ENCODE results near the gene XIRP1.

Gene XIRP1

DNA sequence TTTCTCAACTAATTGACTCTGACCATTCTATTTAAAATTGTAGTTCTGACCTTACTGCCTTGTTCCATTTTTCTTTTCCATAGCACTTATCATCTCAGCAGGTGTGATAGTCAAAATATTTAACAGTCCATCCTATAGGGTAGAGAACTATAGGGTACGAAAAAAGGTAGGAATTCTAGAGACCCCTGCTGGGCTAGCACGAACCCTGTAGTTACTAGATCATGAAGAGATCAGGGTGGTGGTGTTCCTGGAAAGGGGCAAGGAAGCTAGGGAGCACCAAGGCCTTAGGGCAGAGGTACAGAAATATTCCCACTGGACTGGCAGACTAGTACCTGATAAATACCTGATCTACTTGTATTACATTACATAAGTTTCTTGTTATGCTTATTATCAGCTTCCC is 31.9 kb upstream of the XIRP1 start:
- no peak for TF ChIP-seq SIN3A (IDR thresholded peaks at IDR 0.05; ENCODE audit: borderline replicate concordance, insufficient read depth, low read length)

DNA sequence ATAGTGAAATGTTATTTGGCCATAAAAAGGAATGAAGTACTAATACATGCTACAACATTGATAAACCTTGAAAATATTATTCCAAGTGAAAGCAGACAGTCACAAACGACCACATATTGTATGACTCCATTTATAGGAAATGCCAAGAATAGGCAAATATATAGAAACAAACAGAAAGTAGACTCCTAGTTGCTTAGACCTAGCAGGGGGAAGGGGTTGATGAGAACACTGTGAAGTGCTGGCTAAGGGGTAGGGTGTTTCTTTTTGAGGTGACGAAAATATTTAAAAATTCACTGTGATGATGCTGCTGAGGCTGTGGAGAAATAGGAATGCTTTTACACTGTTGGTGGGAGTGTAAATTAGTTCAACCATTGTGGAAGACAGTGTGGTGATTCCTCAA is 30.5 kb upstream of the XIRP1 start:
- TF ChIP-seq, protein P1, sequence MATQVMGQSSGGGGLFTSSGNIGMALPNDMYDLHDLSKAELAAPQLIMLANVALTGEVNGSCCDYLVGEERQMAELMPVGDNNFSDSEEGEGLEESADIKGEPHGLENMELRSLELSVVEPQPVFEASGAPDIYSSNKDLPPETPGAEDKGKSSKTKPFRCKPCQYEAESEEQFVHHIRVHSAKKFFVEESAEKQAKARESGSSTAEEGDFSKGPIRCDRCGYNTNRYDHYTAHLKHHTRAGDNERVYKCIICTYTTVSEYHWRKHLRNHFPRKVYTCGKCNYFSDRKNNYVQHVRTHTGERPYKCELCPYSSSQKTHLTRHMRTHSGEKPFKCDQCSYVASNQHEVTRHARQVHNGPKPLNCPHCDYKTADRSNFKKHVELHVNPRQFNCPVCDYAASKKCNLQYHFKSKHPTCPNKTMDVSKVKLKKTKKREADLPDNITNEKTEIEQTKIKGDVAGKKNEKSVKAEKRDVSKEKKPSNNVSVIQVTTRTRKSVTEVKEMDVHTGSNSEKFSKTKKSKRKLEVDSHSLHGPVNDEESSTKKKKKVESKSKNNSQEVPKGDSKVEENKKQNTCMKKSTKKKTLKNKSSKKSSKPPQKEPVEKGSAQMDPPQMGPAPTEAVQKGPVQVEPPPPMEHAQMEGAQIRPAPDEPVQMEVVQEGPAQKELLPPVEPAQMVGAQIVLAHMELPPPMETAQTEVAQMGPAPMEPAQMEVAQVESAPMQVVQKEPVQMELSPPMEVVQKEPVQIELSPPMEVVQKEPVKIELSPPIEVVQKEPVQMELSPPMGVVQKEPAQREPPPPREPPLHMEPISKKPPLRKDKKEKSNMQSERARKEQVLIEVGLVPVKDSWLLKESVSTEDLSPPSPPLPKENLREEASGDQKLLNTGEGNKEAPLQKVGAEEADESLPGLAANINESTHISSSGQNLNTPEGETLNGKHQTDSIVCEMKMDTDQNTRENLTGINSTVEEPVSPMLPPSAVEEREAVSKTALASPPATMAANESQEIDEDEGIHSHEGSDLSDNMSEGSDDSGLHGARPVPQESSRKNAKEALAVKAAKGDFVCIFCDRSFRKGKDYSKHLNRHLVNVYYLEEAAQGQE (IDR thresholded peaks at IDR 0.05; ENCODE audit: insufficient read depth in 1 of 2, low read depth in 2 of 2, low read length in 2 of 2): no peak
- TF ChIP-seq TAF1 (IDR thresholded peaks at IDR 0.05; ENCODE audit: borderline replicate concordance, insufficient read depth, low read length): no peak
- TF ChIP-seq POLR2AphosphoS5 (IDR thresholded peaks at IDR 0.05; ENCODE audit: low read depth, low read length): no peak
- no peak for TF ChIP-seq SIN3A (IDR thresholded peaks at IDR 0.05; ENCODE audit: borderline replicate concordance, insufficient read depth, low read length)
- TF ChIP-seq FOXP2 (optimal IDR thresholded peaks at IDR 0.05; ENCODE audit: borderline replicate concordance, extremely low read depth, extremely low read length, insufficient read depth): no peak

DNA sequence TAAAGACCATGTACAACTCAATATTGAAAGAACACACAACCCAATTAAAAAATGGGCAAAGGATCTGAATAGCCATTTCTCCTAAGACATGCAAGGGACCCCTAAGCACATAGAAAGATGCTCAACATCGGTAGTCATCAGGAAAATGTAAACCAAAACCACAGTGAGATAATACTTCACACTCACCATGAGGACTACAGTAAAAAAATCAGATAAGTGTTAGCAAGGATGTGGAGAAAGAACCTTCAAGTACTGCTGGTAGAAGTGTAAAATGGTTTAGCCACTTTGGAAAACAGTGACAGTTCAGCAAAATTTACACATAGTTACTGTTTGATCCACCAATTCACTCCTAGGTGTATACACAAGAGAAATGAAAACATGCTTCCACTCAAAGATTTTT is 30.1 kb upstream of the XIRP1 start:
- TF ChIP-seq POLR2AphosphoS5 (IDR thresholded peaks at IDR 0.05; ENCODE audit: low read depth, low read length): no peak
- TF ChIP-seq, protein P1 (IDR thresholded peaks at IDR 0.05; ENCODE audit: insufficient read depth in 1 of 2, low read depth in 2 of 2, low read length in 2 of 2): no peak
- TF ChIP-seq TAF1 (IDR thresholded peaks at IDR 0.05; ENCODE audit: borderline replicate concordance, insufficient read depth, low read length): no peak
- no peak for TF ChIP-seq FOXP2 (optimal IDR thresholded peaks at IDR 0.05; ENCODE audit: borderline replicate concordance, extremely low read depth, extremely low read length, insufficient read depth)
- no peak for TF ChIP-seq SIN3A (IDR thresholded peaks at IDR 0.05; ENCODE audit: borderline replicate concordance, insufficient read depth, low read length)

DNA sequence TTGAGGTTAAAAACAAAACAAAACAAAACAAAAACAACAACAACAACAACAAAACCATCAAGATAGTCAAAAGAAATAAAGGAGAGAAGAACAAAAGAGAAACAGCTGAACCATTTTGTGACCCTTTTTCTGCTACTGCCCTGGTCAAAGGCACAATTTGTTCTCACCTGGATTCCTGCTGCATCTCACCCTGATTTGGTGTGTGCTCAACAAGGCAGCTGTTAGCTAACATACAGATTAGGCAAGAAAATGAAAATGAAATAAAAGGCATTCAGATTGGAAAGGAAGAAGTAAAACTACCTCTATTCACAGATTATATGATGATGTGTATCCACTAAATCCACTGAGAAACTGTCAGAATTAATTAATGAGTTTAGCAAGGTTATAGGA is 28.7 kb upstream of the XIRP1 start:
- TF ChIP-seq SIN3A (IDR thresholded peaks at IDR 0.05; ENCODE audit: borderline replicate concordance, insufficient read depth, low read length): no peak
- TF ChIP-seq POLR2AphosphoS5 (IDR thresholded peaks at IDR 0.05; ENCODE audit: low read depth, low read length): no peak
- TF ChIP-seq FOXP2 (optimal IDR thresholded peaks at IDR 0.05; ENCODE audit: borderline replicate concordance, extremely low read depth, extremely low read length, insufficient read depth): no peak
- TF ChIP-seq, protein P1 (IDR thresholded peaks at IDR 0.05; ENCODE audit: insufficient read depth in 1 of 2, low read depth in 2 of 2, low read length in 2 of 2): no peak
- no peak for TF ChIP-seq TAF1 (IDR thresholded peaks at IDR 0.05; ENCODE audit: borderline replicate concordance, insufficient read depth, low read length)

DNA sequence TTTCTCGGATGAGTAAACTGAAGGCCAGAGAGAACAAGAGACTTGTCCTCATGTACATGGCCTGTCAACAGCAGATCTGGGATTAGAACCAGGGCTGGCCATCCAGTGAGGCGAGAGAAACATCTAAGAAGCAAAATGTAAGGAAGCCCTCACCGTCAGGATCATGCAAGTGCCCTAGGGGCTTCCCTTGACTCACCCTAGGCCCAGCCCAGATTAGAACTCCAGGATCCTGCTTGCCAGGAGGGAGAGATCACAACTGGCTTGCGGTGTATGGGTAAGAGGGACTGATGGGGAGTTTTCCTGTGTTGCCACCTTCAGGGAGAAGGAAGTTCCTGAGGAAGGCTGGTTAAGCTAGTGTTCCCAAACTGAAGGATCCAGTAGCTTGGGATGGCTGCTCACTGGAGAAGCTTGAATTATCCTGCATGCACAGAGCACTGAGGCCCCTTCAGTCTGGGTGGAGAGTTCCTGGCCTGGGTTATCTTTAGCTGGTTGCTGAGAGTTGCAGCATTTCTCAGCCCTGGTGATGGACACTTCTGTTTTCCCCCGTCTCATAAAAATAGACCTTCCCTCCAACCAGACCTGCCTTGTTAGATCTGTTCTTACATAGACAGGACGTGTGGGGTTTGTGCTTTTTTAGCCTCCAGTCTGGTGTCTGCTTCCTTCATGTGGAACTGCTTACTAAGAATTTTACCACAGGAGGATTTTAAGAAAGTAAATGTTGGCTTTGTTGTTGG is 28.2 kb upstream of the XIRP1 start:
- TF ChIP-seq SIN3A (IDR thresholded peaks at IDR 0.05; ENCODE audit: borderline replicate concordance, insufficient read depth, low read length): no peak
- no peak for TF ChIP-seq TAF1 (IDR thresholded peaks at IDR 0.05; ENCODE audit: borderline replicate concordance, insufficient read depth, low read length)

DNA sequence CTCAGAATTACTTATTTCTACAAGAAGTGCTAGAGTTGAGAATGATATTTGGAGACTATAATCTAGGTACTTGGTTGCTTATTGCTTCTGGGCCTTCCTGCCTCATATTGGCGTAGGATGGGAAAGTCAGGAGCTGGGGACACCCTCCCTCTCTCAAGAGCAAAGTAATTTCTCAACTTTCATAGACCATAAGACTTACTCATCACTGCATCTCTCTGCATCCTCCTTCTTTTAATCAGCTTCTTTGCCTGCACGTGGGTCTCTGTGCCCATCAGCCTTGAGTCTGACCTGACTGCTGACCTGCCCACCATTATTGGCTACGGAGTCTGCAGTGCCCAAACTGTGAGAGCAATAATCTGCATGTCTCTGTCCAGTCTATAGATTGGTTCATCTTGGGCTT is 27.3 kb upstream of the XIRP1 start:
- no peak for TF ChIP-seq FOXP2 (optimal IDR thresholded peaks at IDR 0.05; ENCODE audit: borderline replicate concordance, extremely low read depth, extremely low read length, insufficient read depth)
- TF ChIP-seq SIN3A (IDR thresholded peaks at IDR 0.05; ENCODE audit: borderline replicate concordance, insufficient read depth, low read length): no peak
- TF ChIP-seq POLR2AphosphoS5 (IDR thresholded peaks at IDR 0.05; ENCODE audit: low read depth, low read length): no peak
- no peak for TF ChIP-seq TAF1 (IDR thresholded peaks at IDR 0.05; ENCODE audit: borderline replicate concordance, insufficient read depth, low read length)
- TF ChIP-seq, protein P1 (IDR thresholded peaks at IDR 0.05; ENCODE audit: insufficient read depth in 1 of 2, low read depth in 2 of 2, low read length in 2 of 2): no peak

Data from PFSK-1 (cell line).